DMS53 treated with DMSO at 0.1 percent for 48 hours (cell line): Measurements from ENCODE around the gene FOSB.
"Not testable (repeated sequence)": the region's sequence is repeated elsewhere in the genome, so short reads cannot be mapped to it uniquely, and the experiment has no call there.

Experiments
- DNase-seq: peaks from one replicate; lab custom pipeline; 2025; ENCODE audit not compliant: unreplicated experiment; lab: John Stamatoyannopoulos, UW

Gene FOSB

DNA sequence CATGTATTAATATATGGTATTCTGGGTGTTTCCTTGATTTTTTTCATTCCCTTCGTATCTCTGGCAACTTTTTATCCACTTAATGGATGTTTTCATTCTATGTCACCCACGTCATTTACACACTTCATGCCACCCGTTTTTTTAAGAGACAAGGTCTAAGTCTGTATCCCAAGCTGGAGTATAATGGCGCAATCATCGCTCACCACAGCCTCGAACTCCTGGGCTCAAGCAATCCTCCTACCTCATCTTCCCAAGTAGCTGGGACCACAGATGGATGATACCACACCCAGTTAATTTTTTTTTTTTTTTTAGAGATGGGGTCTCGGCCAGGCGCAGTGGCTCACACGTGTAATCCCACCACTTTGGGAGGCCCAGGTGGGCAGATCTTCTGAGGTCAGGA, 36.1 kb downstream of the FOSB start:
- DNase-seq = no peak

DNA sequence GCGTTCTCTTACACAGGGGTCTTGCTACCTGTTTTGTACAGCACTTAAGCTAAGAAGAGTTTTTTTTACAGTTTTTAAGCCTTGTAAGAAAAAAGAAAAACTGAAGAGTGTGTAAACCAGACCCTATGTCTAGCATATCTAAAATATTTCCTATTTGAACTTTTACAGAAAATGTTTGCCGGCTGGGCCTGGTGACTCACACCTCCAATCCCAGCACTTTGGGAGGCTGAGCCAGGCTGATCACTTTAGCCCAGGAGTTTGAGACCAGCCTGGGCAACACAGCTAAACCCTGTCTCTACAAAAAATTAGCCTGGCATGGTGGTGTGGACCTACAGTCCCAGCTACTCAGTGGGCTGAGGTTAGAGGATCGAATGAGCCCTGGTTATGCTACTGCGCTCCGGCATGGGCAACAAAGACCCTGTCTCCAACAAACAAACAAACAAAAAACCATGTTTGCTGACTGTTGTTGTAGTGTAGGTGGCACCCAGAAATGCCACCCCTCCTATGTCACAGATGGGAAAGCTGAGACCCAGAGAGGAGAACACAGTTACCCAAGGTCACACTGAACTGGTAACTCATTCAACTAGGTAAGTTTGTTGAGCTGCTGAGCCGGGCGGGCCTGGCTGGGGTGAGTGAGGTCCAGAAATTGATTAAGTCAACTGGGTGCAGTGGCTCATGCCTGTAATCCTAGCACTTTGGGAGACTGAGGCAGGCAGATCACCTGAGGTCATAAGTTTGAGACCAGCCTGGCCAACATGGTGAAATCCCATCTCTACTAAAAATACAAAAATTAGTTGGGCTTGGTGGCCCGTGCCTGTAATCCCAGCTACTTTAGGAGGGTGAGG, 37.6 kb downstream of the FOSB start:
- DNase-seq = no peak

DNA sequence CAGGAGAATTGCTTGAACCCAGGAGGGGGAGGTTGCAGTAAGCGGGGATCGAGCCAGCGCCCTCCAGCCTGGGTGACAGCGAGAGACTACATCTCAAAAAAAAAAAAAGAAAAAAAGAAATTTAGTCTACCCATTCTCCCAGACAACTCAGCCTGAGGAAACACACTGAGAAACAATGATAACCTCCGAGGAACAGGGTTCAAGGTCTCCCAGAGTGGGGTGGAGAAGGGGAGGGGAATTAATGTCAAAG, 38.1 kb downstream of the FOSB start:
- no peak for DNase-seq

DNA sequence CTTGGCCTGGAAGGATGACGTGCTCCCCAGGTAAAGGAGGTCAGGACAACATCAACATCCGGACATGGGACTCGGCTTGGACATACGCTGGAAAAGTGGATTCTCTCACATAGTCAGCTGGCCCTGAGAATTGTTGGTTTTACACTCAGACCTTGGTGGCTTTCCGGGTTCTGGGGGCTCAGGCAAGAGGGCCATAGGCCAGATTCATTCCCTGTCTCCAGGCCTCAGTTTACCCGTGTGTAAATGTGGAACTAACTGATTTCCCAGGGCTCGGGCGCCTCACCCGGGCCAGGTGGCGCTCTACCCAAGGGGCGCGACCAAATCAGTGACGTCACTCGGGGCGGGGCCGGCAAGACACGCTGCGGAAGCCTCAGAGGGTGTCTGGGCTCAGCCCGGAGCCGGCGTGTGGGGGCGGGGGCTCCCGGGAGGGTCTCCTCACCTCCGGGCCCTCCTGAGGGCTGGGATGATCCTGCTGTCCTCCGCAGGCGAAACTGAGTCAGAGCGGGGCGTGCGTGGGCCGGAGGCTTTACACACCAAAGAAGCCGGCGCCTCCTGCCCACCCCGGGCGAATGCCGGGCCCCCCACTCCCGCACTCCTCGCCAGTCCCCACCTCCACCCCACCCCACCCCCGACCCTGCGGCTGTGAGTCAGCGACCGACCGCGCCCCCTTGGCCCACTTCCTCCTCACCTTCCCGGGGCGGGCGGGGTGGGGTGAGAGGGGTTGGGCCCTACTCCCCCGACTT, 38.6 kb downstream of the FOSB start:
- peak; percentile 63 for DNase-seq

DNA sequence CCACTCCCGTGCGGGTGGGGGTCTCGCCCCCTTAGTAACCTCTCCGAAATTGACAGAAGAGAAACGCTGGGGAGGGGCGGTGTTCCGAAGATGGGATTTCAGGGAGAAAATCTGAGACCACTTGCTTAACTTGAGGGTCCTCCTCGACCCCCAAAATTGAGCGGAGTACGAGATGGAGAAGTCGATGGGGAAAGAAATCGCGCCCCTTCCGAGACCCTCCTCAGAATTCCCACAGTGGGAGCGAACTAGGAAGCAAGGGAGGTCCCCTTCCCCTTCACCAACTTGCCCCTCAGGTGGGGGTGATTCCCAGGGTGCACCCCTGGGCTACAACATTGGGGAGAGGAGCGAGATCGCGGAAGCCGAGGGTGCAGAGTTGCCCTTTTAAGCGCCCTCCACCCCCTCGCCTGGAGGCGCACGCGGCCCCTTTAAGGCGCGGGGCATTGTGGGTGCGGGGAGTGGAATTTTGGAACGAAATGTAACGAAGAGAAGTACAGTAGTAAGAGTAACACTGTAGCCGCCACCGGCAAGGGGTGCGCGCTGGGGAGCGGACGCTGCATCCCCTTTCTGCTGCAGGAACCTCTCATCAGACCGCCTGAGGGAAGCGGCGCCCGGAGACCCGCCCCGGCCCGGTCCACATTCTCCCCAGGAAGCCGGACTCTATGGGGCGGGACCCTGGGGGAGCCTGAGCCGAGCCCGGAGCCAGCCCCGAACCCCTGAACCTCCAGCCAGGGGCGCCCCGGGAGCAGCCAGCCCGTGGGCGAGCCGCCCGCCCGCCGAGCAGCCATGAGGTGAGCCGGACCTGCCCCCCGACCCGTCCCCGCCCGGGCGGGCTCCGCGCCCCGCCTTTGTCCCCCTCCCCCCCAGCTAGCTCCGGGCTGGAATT, 39.4 kb downstream of the FOSB start, which contains the start of gene VASP:
Gene VASP (plus strand): TSS at position 491 of the 883 bp plus-strand sequence. CDS start 293 bp downstream, at position 784.
- DNase-seq = peak; percentile 57

DNA sequence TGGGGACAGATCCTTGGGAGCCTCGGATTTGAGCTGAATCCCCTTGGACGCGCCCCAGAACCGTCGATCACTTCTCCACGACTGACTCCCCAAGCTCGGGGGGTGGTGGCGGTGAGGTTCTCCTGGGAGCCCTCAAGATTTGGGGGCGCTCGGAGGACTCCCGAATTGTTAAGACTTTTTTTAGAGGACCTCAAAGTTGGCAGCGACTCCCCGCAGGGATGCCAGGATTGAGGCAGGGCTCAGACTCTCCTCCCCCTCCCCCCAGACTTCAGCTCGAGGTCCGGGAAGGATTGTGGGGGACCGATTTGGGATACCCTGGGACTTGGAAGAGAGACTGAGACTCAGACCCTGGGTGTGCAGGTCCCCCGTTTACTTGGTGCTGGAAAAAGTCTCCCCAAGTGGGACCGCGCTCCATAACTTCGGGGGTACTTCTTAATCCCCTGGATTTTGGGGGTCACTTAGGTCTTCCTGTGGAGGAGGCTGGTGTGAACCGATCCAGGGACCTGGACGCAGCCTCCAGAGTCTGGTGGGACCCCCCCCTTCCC, 40.1 kb downstream of the FOSB start:
- no peak for DNase-seq

DNA sequence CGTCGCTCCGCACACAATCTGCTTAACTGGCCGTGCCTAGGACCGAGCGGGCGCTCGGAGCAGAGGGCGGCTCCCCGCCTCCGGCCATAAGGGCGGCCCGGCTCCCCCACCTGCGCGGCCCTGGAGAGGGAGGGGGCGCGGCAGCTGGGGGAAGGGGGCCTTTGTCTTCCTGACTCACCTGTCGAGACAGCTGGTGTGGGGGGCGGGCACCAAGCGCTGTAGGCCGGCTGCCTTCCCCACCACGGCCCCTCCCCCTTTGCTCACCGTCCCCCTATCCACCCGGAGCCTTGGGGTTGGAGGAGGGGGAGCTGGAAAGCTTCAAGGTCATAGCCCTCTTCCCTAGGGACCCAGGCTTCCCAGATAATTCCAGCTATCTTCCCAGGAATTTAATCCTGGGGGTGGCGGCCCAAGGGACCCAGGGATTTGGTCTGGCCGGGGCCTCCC, 40.6 kb downstream of the FOSB start:
- DNase-seq = peak; percentile 18

DNA sequence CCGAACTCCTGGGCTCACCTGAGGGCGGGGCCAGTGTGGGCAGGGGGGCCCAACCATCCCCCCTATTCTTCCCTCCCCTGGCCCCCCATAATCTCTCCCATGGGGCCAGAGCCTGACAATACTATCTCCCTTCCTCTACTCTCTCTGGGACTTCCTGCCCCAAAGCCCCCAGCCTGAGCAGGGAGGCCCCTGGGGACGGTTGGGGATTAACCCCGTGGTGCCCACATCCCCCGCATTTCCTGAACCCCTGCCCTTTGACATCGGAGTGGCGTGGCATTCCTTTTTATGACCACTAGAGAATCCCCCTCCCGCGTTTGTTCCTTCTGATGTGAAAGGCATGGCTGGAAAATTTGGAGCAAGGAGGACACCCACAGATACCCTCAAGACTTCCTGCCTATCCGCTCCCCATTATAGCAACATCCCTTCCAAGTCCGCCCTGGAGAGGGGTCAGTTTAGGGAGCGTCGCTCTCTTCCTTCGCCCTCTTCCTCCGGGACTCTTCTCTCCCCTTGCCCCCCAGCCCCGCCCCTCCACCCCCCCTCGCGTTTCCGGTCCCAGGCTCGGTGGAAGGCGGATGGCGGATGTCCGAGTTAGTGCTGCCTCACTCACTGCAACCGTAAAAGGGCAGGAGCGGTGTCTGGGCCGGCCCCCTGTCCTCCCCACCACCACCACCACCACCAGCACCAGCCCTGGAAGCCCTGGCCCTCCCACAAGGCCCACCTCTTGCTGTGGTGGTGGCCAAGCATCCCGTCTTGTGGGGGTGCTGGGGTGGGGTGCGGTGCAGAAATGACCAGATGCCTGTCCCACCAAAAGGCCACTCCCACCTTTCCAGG, 41.3 kb downstream of the FOSB start:
- DNase-seq = peak; percentile 41

DNA sequence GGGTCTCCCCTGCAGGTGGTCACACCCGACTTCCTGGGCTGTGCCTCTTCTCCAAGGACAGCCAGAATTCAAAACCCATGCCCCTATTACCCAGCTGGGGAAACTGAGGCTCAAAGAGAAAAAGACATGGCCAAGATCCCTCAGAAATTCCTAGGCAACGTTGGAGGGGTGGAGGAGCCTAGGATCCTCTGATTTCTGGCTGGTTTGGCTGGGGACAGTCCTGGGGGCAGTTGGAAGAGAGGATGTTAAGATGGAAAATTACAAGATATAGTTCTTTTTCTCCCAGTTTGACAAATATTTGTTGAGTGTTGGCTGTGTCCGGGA, 41.9 kb downstream of the FOSB start:
- DNase-seq = no peak

DNA sequence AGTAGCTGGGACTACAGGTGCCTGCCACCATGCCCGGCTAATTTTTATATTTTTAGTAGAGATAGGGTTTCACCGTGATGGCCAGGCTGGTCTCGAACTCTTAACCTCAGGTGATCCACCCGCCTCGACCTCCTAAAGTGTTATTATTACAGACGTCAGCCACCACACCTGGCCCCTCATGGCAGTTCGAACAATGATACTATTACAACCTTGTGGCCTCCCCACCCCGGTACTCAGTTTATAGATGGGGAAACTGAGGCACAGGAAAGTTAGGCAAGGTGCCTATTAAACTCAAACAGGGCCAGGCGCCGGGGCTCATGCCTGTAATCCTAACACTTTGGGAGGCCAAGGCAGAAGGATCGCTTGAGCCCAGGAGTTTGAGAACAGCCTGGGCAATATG, 42.6 kb downstream of the FOSB start:
- DNase-seq = not testable (repeated sequence)

DNA sequence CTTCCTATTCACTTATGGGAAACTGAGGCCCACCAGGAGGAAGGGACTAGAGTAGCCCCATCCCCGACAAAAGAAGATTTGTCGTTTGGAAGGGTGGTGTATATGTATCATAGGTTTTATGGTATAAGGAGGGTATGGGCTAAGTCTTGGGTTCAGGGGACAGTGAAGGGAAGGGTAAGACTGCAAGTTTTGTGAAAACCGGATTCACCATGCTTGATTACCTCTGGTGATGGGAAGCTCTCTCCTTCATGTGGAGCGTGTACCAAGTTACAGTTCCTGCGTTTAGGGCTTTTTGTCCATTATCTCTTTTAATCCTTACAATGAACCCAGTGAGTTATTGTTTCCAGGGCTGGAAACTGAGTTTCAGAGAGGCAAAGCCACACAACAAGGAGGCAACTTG, 43.3 kb downstream of the FOSB start:
- DNase-seq = no peak

DNA sequence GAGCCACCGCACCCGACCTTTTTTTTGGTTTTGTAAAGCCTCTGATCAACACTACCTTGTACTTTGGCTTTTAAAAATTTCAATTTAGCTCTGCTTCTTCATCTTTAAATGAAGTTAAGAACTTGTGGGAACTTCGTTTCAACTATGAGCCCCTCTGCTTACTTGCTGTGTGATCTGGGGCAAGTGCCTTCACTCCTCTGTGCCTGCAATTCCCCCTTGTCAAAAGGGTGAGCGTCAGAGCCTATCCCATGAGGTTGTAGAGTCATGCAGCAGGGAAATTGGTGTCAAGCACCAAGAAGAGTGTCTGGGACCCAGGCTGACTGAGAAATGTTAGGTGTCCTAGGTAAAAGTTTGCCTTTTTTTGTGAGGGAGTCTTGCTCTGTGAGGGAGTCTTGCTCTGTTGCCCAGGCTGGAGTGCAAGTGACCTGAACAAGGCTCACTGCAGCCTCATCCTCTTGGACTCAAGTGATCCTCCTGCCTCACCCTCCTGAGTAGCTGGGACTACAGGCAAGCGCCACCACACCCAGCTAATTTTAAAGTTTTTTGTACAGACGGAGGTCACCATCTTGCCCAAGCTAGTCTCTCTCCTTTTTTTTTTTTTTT, 45.2 kb downstream of the FOSB start:
- DNase-seq = no peak

DNA sequence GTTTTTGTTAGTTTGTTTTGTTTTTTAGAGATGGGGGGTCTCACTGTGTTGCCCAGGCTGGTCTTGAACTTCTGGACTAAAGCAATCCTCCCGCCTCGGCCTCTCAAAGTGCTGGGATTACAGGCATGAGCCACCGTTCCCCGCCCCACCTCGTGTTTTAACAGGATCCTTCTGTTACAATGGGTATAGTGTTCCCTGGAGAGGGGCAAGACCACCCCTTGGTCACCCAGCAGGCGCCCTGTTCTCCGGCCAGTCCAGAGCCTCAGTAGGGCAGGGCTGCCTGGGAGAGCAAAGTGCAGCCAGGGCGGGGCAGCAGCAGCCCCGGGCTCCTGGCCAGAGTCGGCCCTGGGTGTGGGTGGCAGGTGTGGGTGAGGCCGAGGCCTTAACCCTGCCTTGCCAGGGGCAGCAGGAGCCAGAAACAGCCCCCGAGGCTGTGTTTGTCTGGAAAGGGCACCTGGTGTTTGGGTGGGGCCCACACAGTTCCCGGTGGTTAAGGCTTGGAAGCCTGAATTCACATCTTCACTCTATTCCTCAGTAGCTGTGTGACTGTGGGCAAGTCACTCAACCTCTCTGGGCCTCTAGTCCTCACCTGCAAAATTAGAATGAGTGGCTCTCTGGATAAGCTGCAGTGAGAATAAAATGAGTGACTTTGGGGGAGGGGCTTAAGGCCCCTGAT, 46.7 kb downstream of the FOSB start:
- no peak for DNase-seq

DNA sequence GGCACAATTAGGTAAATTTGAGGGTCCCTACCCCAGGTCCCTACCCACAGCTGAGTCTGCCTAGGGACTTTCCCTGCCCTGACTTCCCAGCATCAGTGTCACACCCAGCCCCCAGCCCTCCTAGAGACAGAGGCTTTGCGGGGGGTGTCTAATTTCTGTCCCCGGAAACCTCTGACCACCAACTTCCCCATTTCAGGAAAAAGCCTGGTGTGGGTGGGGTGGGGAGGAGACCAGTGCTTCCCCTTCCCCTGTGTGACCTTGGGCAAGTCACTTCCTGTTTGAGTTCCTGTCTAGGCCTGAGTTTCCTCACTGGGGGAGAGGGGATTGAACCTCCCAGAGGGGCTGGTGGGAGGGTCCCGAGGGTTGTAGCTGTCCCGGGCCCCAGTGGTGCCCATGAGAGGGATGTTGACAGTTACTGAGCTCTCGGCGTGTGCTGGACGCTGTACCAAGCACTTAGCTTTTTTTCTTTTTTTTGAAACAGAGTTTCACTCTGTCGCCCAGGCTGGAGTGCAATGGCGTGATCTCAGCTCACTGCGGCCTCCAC, 47.4 kb downstream of the FOSB start:
- no peak for DNase-seq

DNA sequence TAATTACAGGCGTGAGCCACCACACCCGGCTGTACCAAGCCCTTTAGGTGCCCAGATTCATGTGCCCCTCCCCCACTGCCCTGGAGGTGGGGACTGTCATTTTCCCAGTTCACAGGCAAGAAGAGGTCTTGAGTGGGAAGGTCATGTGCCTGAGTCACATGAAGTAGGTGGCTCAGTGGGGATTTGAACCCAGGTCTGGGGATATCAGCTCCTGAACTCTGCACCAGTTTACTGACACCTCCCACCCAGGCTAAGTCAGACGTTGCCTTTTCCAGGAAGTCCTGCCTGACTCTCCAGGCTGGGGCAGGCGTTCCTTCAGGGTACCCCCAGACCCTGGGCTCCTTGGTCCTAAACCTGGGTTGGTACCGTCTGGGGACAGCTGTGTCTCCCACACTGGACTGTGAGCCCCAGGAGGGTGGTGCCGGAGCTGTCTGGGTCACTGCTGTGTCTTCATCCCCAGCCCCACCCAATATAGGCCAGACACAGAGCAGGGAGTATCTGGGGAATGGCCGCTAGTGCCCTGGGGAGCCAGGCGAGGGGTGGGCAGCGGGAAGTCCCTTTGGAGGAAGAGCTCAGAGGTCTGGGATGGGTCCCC, 48.1 kb downstream of the FOSB start:
- DNase-seq = no peak

DNA sequence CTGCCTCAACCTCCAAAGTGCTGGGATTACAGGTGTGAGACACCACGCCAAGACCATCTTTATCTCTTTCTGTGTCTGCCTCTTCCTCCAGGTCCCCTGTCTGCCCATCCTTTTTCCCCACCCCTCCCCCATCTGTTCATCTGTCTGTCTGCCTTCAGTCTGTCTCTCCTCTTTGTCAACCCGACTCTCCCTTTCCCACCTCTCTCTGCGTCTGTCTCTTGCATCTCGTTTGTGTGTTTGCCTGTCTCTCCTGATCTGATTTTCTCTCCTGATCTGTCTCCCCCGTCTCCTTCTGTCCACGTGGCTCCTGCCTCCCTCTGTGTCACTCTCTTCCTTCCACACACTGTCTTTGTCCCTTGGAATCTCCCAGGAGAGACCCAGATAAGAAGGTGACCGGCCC, 49.4 kb downstream of the FOSB start:
- DNase-seq = no peak

DNA sequence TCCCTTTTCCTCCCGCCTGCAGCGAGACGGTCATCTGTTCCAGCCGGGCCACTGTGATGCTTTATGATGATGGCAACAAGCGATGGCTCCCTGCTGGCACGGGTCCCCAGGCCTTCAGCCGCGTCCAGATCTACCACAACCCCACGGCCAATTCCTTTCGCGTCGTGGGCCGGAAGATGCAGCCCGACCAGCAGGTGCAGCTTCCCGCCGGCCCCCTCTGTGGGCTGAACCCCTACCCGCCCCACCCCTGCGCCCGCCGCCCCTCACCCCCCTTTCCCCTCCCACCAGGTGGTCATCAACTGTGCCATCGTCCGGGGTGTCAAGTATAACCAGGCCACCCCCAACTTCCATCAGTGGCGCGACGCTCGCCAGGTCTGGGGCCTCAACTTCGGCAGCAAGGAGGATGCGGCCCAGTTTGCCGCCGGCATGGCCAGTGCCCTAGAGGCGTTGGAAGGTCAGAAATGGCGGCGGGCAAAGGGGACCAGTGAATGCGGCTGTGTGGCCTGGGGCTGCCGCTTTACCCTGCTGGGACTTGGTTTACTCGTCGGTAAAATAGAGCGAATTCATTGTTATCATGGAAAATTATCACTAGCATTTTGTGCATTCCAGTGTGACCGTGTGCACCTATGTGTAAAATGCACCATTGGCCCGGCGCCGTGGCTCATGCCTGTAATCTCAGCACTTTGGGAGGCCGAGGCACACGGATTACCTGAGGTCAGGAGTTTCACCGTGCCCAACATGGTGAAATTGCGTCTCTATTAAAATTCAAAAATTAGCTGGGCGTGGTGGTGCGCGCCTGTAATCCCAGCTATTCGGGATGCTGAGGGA, 50.1 kb downstream of the FOSB start:
- no peak for DNase-seq

DNA sequence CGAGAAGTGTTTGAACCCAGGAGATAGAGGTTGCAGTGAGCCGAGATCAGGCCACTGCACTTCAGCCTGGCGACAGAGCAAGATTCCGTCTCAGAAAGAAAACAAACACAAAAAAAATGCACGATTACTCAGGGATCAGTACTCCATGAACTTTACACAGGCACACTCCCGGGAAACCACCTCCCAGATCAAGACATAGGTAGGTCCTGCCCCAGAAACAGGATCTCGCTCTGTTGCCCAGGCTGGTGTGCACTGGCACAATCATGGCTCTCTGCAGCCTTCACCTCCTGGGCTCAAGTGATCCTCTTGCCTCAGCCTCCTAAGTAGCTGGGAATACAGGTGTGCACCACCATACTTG, 50.7 kb downstream of the FOSB start:
- no peak for DNase-seq
